ENCODE data around the gene GART. TPM values are rescaled to one million over a fixed set of nuclear protein-coding genes. Genes with fewer than 3 reads are reported as not detected.

GART gene
- 103 and 141 TPM in 2 replicates for total RNA-seq

GRCh38 chr21:33541756-33542639 is at the start of gene GART:
GART (minus strand) TSS chr21:33542117; CDS start chr21:33539315, 2,802 bp downstream.

GRCh38 chr21:33588485-33589335 is 46.8 kb upstream of the GART start, which contains the start of gene DONSON:
DONSON (minus strand) TSS chr21:33588684; CDS start chr21:33588641, 43 bp downstream.

DNA sequence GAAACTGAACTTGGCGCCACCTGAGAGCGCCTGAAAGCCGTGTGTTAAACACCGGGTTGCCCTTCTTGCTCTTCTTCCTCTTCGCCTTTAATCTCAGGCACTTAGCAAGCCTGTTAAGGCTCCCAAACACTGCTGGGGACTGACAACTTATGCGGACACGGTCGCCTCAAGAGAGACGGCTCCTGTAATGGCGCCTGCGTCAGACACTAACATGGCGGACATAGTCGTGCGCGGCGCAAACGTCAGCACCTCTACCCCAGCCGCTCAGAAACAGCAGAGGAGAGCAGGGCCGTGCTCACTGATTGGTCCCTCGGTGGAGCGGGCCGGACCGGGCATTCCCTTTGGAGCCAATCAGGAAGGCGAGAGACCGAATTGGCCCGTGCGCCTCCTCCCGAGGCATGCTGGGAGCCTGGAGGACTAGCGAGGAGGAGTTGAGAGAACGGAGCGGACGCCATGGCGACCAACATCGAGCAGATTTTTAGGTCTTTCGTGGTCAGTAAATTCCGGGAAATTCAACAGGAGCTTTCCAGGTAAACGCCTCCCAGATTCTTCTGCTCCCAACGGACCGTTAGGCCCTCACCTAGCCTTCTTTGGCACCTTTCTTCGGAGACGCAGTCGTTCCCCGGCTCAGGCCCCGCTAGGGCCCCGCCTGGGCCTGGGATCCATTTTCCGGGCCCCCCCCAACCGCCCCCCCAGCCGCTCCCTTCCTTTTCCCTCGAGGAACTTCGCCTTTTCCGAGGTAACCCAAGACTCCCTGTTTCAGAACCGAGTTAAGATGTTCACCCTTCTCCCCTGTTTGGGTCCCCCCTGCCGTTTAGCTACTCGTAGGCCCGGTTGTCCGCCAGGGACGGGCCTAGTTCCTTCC is 955 bp upstream of the GART start, which contains the start of gene SON:
Gene SON, plus strand, starts transcription at position 399 of the 865 bp plus-strand sequence. Its CDS starts 55 bp downstream, at position 454.

DNA sequence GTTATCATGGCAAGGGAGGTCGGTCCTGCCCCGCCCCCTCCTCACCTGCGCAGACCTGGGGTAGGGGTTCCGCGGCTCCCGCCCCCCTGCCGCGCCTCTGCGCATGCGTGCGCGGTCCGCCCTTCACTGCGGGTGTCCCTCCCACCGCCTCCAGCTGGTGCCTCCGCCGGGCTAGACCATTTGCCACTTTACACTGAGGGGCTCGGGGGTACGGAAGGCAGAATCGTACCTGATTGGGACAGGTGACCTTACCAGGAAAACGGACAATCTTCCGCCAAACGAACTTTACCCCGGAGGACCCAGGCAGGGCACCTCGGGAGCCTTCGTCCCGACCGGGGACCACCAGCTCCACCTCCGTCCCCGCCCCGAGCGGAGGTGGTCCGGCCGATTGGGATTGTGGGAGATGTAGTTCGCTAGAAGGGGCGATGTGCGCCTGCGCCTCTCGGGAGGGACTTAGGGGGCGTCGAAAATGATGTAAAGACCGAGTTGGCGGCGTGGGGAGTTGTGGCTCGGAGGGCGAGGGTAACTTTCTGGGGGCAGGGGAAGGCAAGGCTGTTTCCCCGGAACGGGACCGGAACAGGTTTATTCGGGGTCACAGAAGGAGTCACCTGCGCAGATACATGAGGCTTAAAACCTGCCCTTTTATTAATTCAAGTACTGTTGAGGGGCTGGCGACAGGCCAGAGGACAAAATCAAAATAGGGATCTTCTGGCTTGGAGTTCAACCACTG is 50.4 kb downstream of the GART start, which contains the start of gene DNAJC28:
Gene DNAJC28, minus strand, starts transcription at position 344 of the 730 bp plus-strand sequence. CDS start 2,323 bp downstream, outside the sequence.

GRCh38 chr21:33479679-33480480 is 62.0 kb downstream of the GART start, which contains the start of gene TMEM50B:
TMEM50B (minus strand) TSS chr21:33479974; CDS start chr21:33468885, 11,089 bp downstream.

Other genes starting within 250 kb of the GART start
- 16.4 and 26.6 TPM in 2 replicates for gene IFNAR1, start 217.1 kb downstream of the GART start, total RNA-seq
- 55.7 and 82.7 TPM in 2 replicates for gene IFNGR2, start 138.7 kb downstream of the GART start, total RNA-seq
- gene TMEM50B, start 62.1 kb downstream of the GART start, total RNA-seq: 16.3 and 23.2 TPM in 2 replicates
- gene DNAJC28, start 50.4 kb downstream of the GART start, total RNA-seq: 1.0 and 1.6 TPM in 2 replicates
- gene SON, start 921 bp upstream of the GART start, total RNA-seq: 147 and 253 TPM in 2 replicates
- gene DONSON, start 46.6 kb upstream of the GART start, total RNA-seq: 4.8 and 10.3 TPM in 2 replicates
- gene CRYZL1, start 99.6 kb upstream of the GART start, total RNA-seq: 16.1 and 22.3 TPM in 2 replicates
- 13.7 and 22.2 TPM in 2 replicates for gene ITSN1, start 100.4 kb upstream of the GART start, total RNA-seq

All from nasal cavity respiratory epithelium epithelial cell of viscerocranial mucosa (primary cell).